Breast epithelium (tissue), 3 donors: ENCODE data around the gene DUSP3.

Experiments used
- POLR2A ChIP-seq: fragments of 450-650 bp; IDR thresholded peaks from one replicate; pipeline ENCODE4 v1.6.1; 2016; ENCODE audit warnings: antibody characterized with exemption, mild to moderate bottlenecking, moderate library complexity
- POLR2AphosphoS5 ChIP-seq, 3 donors: sonication (generic); formaldehyde crosslinking; IDR thresholded peaks; one replicate each; pipeline ENCODE4 v1.6.1; 2017; ENCODE audit warnings: antibody characterized with exemption in 3 of 3
- TF ChIP-seq, protein P1 (sequence below), 3 donors: fragments of 450-650 bp; IDR thresholded peaks; one replicate each; pipeline ENCODE4 v1.5.1; 2016 to 2017; ENCODE audit warnings: antibody characterized with exemption in 3 of 3, mild to moderate bottlenecking in 3 of 3, moderate library complexity in 3 of 3

DNA sequence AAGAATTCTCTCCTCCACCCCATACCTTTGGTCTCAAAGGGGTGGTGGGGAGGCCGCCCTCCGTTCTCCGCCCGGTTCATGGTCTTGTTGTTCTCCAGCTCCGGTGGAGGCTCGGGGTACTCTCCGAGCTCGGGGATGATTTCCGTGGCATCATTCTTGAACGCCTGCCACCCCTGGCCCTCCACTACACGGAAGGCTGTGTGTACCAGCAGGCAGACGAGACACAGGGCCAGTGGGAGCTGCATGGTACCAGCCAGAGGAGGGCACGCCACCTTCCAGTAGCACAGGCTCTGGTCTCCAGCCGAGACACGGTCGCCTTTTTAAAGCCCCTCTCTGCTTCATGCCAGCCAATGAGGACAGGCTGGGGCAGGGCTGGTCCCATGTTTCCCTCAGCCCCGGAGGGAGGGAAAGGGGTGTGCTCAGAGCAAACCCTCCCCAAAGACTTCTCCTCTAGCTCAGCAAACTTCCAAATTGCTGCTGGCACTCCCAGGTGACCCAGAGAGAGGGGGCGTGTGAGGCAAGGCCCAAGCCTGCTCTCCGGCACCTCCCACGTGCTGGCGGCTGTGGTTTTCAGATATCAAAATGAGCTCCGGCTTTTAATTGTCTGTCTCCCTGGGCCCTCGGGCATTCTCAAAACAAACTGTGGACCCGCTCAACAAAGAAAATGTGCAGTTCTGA is 20.1 kb downstream of the DUSP3 start, which contains the start of gene SOST:
- TF ChIP-seq, protein P1, sequence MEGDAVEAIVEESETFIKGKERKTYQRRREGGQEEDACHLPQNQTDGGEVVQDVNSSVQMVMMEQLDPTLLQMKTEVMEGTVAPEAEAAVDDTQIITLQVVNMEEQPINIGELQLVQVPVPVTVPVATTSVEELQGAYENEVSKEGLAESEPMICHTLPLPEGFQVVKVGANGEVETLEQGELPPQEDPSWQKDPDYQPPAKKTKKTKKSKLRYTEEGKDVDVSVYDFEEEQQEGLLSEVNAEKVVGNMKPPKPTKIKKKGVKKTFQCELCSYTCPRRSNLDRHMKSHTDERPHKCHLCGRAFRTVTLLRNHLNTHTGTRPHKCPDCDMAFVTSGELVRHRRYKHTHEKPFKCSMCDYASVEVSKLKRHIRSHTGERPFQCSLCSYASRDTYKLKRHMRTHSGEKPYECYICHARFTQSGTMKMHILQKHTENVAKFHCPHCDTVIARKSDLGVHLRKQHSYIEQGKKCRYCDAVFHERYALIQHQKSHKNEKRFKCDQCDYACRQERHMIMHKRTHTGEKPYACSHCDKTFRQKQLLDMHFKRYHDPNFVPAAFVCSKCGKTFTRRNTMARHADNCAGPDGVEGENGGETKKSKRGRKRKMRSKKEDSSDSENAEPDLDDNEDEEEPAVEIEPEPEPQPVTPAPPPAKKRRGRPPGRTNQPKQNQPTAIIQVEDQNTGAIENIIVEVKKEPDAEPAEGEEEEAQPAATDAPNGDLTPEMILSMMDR (IDR thresholded peaks at IDR 0.05), result no peak
- no peak for TF ChIP-seq POLR2A
- TF ChIP-seq POLR2AphosphoS5 (IDR thresholded peaks at IDR 0.05), result no peak
